ENCODE data around the gene SHPK.

- TF ChIP-seq ZFP3 (CRISPR knock-in tag; IDR thresholded peaks at IDR 0.05) (no peak), RARB (CRISPR knock-in tag; IDR thresholded peaks at IDR 0.05) (no peak), OSR1 (CRISPR knock-in tag; IDR thresholded peaks at IDR 0.05) (no peak), ARNTL (CRISPR knock-in tag; IDR thresholded peaks at IDR 0.05; ENCODE audit: borderline replicate concordance, low read depth) (no peak), ZFP30 (CRISPR knock-in tag; IDR thresholded peaks at IDR 0.05) (no peak), CREB5 (CRISPR knock-in tag; IDR thresholded peaks at IDR 0.05; ENCODE audit: low read depth) (no peak), GLIS3 (CRISPR knock-in tag; IDR thresholded peaks at IDR 0.05) (no peak), ISL1 (CRISPR knock-in tag; IDR thresholded peaks at IDR 0.05) (no peak), PATZ1 (CRISPR knock-in tag; IDR thresholded peaks at IDR 0.05; ENCODE audit: borderline replicate concordance) (no peak), ZC3H10 (CRISPR knock-in tag; IDR thresholded peaks at IDR 0.05) (no peak), TOX (CRISPR knock-in tag; IDR thresholded peaks at IDR 0.05; ENCODE audit: borderline replicate concordance) (no peak), ZNF565 (CRISPR knock-in tag; conservative IDR thresholded peaks at IDR 0.05; ENCODE audit: low read depth) (no peak), CSDC2 (CRISPR knock-in tag; IDR thresholded peaks at IDR 0.05) (no peak), ZNF8 (CRISPR knock-in tag; IDR thresholded peaks at IDR 0.05) (no peak)
Measured at GRCh38 chr17:3603119-3603869, 32.8 kb downstream of the SHPK start.

Data from SK-N-SH treated with all-trans-retinoic acid at 6 μM for 48 hours (cell line).